MM.1S (cell line): ENCODE results near the gene ELOVL6.

Source experiments
- DNase-seq: peaks from one replicate; pipeline ENCODE4 v3.0.0-alpha.2; 2015
- H2AFZ ChIP-seq: fragments of 300-600 bp; sonication (generic); 2 replicates; pipeline ENCODE4 v1.6.0; 2016; ENCODE audit warnings: antibody characterized with exemption, low read length
- H3F3A ChIP-seq: fragments of 300-600 bp; sonication (generic); 2 replicates; pipeline ENCODE4 v1.6.1; 2016; ENCODE audit warnings: mild to moderate bottlenecking, antibody characterized with exemption, low read length, moderate library complexity, mixed read lengths; ENCODE audit not compliant: insufficient read depth
- H3K27ac ChIP-seq: fragments of 300-600 bp; sonication (generic); 2 replicates; pipeline ENCODE4 v1.5.1; 2016; ENCODE audit warnings: mild to moderate bottlenecking, low read length
- H3K27me3 ChIP-seq: fragments of 300-600 bp; sonication (generic); replicated peaks from 2 replicates; pipeline ENCODE4 v1.6.0; 2016; ENCODE audit warnings: low read length; ENCODE audit not compliant: insufficient read depth
- H3K36me3 ChIP-seq: fragments of 300-600 bp; sonication (generic); replicated peaks from 2 replicates; pipeline ENCODE4 v1.6.1; 2016; ENCODE audit warnings: mild to moderate bottlenecking, low read length, mixed read lengths; ENCODE audit not compliant: insufficient read depth
- H3K4me1 ChIP-seq: fragments of 300-600 bp; sonication (generic); 2 replicates; pipeline ENCODE4 v1.6.1; 2016; ENCODE audit warnings: low read length, mixed read lengths
- H3K4me2 ChIP-seq: fragments of 300-600 bp; sonication (generic); 2 replicates; pipeline ENCODE4 v1.6.0; 2016; ENCODE audit warnings: low read depth, low read length
- H3K4me3 ChIP-seq: fragments of 300-600 bp; sonication (generic); 2 replicates; pipeline ENCODE4 v1.5.1; 2016; ENCODE audit warnings: low read length, mixed read lengths
- H3K79me2 ChIP-seq: fragments of 300-600 bp; sonication (generic); 2 replicates; pipeline ENCODE4 v1.6.1; 2016; ENCODE audit warnings: mixed run types, low read length, mixed read lengths
- H3K9ac ChIP-seq: fragments of 300-600 bp; sonication (generic); 2 replicates; pipeline ENCODE4 v1.6.1; 2016; ENCODE audit warnings: low read length, mixed read lengths
- H3K9me2 ChIP-seq: fragments of 300-600 bp; sonication (generic); replicated peaks from 2 replicates; pipeline ENCODE4 v1.6.1; 2016; ENCODE audit warnings: mild to moderate bottlenecking, low read length, mixed read lengths; ENCODE audit not compliant: insufficient read depth
- H3K9me3 ChIP-seq: fragments of 300-600 bp; sonication (generic); replicated peaks from 2 replicates; pipeline ENCODE4 v1.6.1; 2016; ENCODE audit warnings: mild to moderate bottlenecking, low read length, mixed read lengths; ENCODE audit not compliant: insufficient read depth
- H4K20me1 ChIP-seq: fragments of 300-600 bp; sonication (generic); 2 replicates; pipeline ENCODE4 v1.6.1; 2016; ENCODE audit warnings: mild to moderate bottlenecking, low read length, moderate library complexity, mixed read lengths; ENCODE audit not compliant: insufficient read depth
- CTCF ChIP-seq: fragments of 300-600 bp; sonication (generic); IDR thresholded peaks from 2 replicates; pipeline ENCODE4 v1.5.1; 2016; ENCODE audit warnings: antibody characterized with exemption, low read length, mixed read lengths
- EZH2 ChIP-seq: fragments of 300-600 bp; sonication (generic); optimal IDR thresholded peaks from 2 replicates; pipeline ENCODE3; 2017; ENCODE audit warnings: low read depth, mild to moderate bottlenecking, antibody characterized with exemption, low read length, mixed read lengths
- EZH2phosphoT487 ChIP-seq: fragments of 300-600 bp; sonication (generic); IDR thresholded peaks from 2 replicates; pipeline ENCODE4 v1.6.1; 2018; ENCODE audit warnings: antibody characterized with exemption, low read length

The ELOVL6 gene

DNA sequence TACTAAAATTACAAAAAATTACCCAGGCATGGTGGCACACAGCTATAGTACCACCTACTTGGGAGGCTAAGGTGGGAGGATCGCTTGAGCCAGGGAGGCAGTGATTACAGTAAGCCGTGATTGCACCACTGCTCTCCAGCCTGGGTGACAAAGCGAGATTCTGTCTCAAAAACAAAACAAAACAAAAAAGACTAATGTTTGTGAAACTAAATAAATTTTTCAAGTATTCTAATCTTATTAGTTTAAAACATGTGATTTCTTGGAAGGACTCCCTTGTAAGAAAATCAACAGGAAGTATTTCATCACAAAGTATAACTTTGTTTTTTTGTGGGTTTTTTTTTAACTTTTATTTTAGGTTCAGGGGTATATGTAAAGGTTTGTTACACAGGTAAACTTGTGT is 196.1 kb downstream of the ELOVL6 start:
- peaks cover 4% of the 10 kb centered on the region for H3K4me1 ChIP-seq
- no peaks in the 10 kb centered on the region for H3K27me3 ChIP-seq
- no peak overlapping the region for H3K9ac ChIP-seq
- no peak for DNase-seq
- no peaks in the 10 kb centered on the region for H3K9me3 ChIP-seq
- no peaks in the 10 kb centered on the region for H3K9me2 ChIP-seq
- TF ChIP-seq EZH2 (no peak), CTCF (no peak), EZH2phosphoT487 (no peak)
- no peak overlapping the region for H2AFZ ChIP-seq
- H3K27ac ChIP-seq = no peak overlapping the region
- no peaks in the 10 kb centered on the region for H3K79me2 ChIP-seq
- H3F3A ChIP-seq = no peaks in the 10 kb centered on the region
- H4K20me1 ChIP-seq = no peaks in the 10 kb centered on the region
- no peak overlapping the region for H3K4me3 ChIP-seq
- H3K4me2 ChIP-seq = no peak overlapping the region
- H3K36me3 ChIP-seq = no peaks in the 10 kb centered on the region

GRCh38 chr4:109999585-109999912 is 198.9 kb downstream of the ELOVL6 start:
- no peak overlapping the region for H3K4me2 ChIP-seq
- TF ChIP-seq EZH2 (no peak), EZH2phosphoT487 (no peak), CTCF (no peak)
- H3K36me3 ChIP-seq = no peaks in the 10 kb centered on the region

DNA sequence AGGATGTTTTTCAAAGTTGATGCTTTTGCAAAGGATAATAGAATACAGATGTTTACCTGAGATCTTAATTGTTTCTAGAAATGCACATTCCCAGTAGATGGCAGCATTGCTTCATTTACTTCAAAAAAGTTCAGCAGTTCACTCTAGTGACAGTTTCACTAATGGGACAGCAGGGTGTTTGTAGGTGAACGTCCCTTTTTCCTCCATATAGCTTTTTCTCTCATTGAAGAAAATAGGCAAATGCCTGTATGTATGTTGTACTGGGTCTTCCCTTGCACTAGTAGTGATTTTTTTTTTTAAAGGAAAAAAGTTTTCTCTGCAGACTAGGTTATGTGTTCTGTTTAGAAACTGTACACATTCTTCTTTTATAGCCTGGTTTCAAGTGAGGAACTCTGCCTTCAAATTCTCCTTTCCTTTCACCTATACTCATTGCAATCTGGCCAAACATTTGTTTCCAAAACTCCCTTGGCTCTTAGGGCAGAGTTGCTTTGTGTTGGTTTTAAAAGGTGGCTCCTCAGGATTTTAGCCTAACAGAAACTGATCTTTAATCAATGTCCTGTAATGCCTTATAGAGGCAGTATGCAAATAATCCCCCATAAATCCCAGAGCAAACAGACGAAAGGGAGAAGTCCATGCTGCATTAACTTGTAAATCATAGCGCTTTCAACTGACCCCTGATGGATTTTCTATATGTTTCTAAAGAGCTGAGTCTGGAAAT is 199.4 kb downstream of the ELOVL6 start:
- no peak overlapping the region for H2AFZ ChIP-seq
- DNase-seq = peak; percentile 78
- H3K4me2 ChIP-seq = peak overlapping the region; percentile 12; the same call in 1 of the 2 replicates

More at GRCh38 chr4:109999585-109999912, 198.9 kb downstream of the ELOVL6 start:
- Histone ChIP-seq H3K9me3 (no peaks in the 10 kb centered on the region), H4K20me1 (no peaks in the 10 kb centered on the region), H3K4me1 (peaks cover 4% of the 10 kb centered on the region), H3K4me3 (no peak overlapping the region), H3K79me2 (no peaks in the 10 kb centered on the region), H3K9me2 (no peaks in the 10 kb centered on the region), H3K9ac (no peak overlapping the region), H2AFZ (no peak overlapping the region), H3K27me3 (peaks cover 25% of the 10 kb centered on the region), H3F3A (no peaks in the 10 kb centered on the region), H3K27ac (no peak overlapping the region)
- DNase-seq = no peak

More for the DNA sequence above, 199.4 kb downstream of the ELOVL6 start:
- TF ChIP-seq CTCF (peak; percentile 73), EZH2phosphoT487 (no peak), EZH2 (no peak)
- Histone ChIP-seq H3K27me3 (peaks cover 29% of the 10 kb centered on the region), H3K79me2 (no peaks in the 10 kb centered on the region), H3K4me1 (peaks cover 9% of the 10 kb centered on the region), H3K9me3 (no peaks in the 10 kb centered on the region), H4K20me1 (no peaks in the 10 kb centered on the region), H3K36me3 (no peaks in the 10 kb centered on the region), H3F3A (peaks cover 5% of the 10 kb centered on the region), H3K4me3 (no peak overlapping the region), H3K9me2 (no peaks in the 10 kb centered on the region), H3K9ac (no peak overlapping the region), H3K27ac (no peak overlapping the region)
